Neutrophil (primary cell): ENCODE results near the gene PAX5.

Experiments
- H3K27ac ChIP-seq: fragments of 200-600 bp; sonication (generic); 2 replicates; pipeline ENCODE4 v1.5.1; 2016; ENCODE audit warnings: mild to moderate bottlenecking, moderate library complexity
- H3K27me3 ChIP-seq: fragments of 200-600 bp; sonication (generic); 2 replicates; pipeline ENCODE4 v1.6.0; 2016; ENCODE audit warnings: mild to moderate bottlenecking
- H3K36me3 ChIP-seq: fragments of 200-600 bp; sonication (generic); 2 replicates; pipeline ENCODE4 v1.5.1; 2017
- H3K4me1 ChIP-seq, 2 experiments: fragments of 200-600 bp in 1 of 2; sonication (generic) in 1 of 2; 1 replicate in 1 of 2; 2 replicates in 1 of 2; pipeline versions ENCODE4 v1.5.1 to v1.6.1; 2013 to 2016; ENCODE audit warnings: low read depth in 1 of 2, low read length in 1 of 2, mild to moderate bottlenecking in 1 of 2, moderate library complexity in 1 of 2; ENCODE audit not compliant: control insufficient read depth in 1 of 2, insufficient read depth in 1 of 2
- H3K4me3 ChIP-seq, 2 experiments: fragments of 200-600 bp in 1 of 2; sonication (generic) in 1 of 2; 1 replicate in 1 of 2; 2 replicates in 1 of 2; pipeline ENCODE4 v1.5.1; 2013 to 2016; ENCODE audit warnings: low read depth in 1 of 2, low read length in 1 of 2, mild to moderate bottlenecking in 1 of 2, moderate library complexity in 1 of 2
- H3K9me3 ChIP-seq: fragments of 200-600 bp; sonication (generic); 2 replicates; pipeline ENCODE4 v1.5.1; 2016
- CTCF ChIP-seq: fragments of 200-600 bp; sonication (generic); IDR thresholded peaks from 2 replicates; pipeline ENCODE4 v1.5.1; 2016; ENCODE audit warnings: antibody characterized with exemption

PAX5 gene

GRCh38 chr9:36853233-36853632, 180.8 kb downstream of the PAX5 start:
- no peak for TF ChIP-seq CTCF
- H3K4me1 ChIP-seq, result no peaks in the 10 kb centered on the region
- no peaks in the 10 kb centered on the region for H3K36me3 ChIP-seq
- H3K9me3 ChIP-seq, result no peaks in the 10 kb centered on the region
- H3K27ac ChIP-seq, result no peak overlapping the region
- H3K4me3 ChIP-seq, result no peak overlapping the region
- no peaks in the 10 kb centered on the region for H3K27me3 ChIP-seq

GRCh38 chr9:36849943-36850342, 184.1 kb downstream of the PAX5 start:
- Histone ChIP-seq H3K9me3 (no peaks in the 10 kb centered on the region), H3K4me3 (no peak overlapping the region), H3K36me3 (no peaks in the 10 kb centered on the region), H3K4me1 (no peaks in the 10 kb centered on the region), H3K27ac (no peak overlapping the region), H3K27me3 (no peaks in the 10 kb centered on the region)
- TF ChIP-seq CTCF, result no peak

- no peak overlapping the region for H3K4me3 ChIP-seq
- H3K4me1 ChIP-seq, result no peaks in the 10 kb centered on the region
- H3K27ac ChIP-seq, result no peak overlapping the region
- no peaks in the 10 kb centered on the region for H3K9me3 ChIP-seq
- no peaks in the 10 kb centered on the region for H3K27me3 ChIP-seq
- TF ChIP-seq CTCF, result no peak
- no peaks in the 10 kb centered on the region for H3K36me3 ChIP-seq
Observed at GRCh38 chr9:36848946-36849345, 185.1 kb downstream of the PAX5 start.

- no peaks in the 10 kb centered on the region for H3K27me3 ChIP-seq
- TF ChIP-seq CTCF, result no peak
- H3K27ac ChIP-seq, result no peak overlapping the region
- H3K36me3 ChIP-seq, result no peaks in the 10 kb centered on the region
- no peaks in the 10 kb centered on the region for H3K4me1 ChIP-seq
- no peaks in the 10 kb centered on the region for H3K9me3 ChIP-seq
- H3K4me3 ChIP-seq, result no peak overlapping the region
Observed at GRCh38 chr9:36847781-36848673, 186.0 kb downstream of the PAX5 start.

GRCh38 chr9:36846621-36847020, 187.4 kb downstream of the PAX5 start:
- no peaks in the 10 kb centered on the region for H3K36me3 ChIP-seq
- H3K27me3 ChIP-seq, result peaks cover 11% of the 10 kb centered on the region
- no peak overlapping the region for H3K4me3 ChIP-seq
- H3K9me3 ChIP-seq, result no peaks in the 10 kb centered on the region
- H3K4me1 ChIP-seq, result no peaks in the 10 kb centered on the region
- TF ChIP-seq CTCF, result no peak
- H3K27ac ChIP-seq, result no peak overlapping the region
